NCI-H2171 (cell line): ENCODE measurements around the gene FAM174C.

Experiments
- DNase-seq: peaks from one replicate; lab custom pipeline; 2025; lab: John Stamatoyannopoulos, UW

Gene FAM174C

GRCh38 chr19:1321539-1321938 is 46.2 kb downstream of the FAM174C start:
- no peak for DNase-seq

GRCh38 chr19:1322198-1322981 is 47.1 kb downstream of the FAM174C start:
- no peak for DNase-seq

- no peak for DNase-seq
Observed at GRCh38 chr19:1324249-1324805, 49.0 kb downstream of the FAM174C start.

GRCh38 chr19:1324806-1325567 is 49.7 kb downstream of the FAM174C start:
- DNase-seq: peak; percentile 71

GRCh38 chr19:1325568-1326294 is 50.4 kb downstream of the FAM174C start:
- no peak for DNase-seq

GRCh38 chr19:1327125-1327524 is 51.8 kb downstream of the FAM174C start:
- no peak for DNase-seq
